D721Med (cell line): Measurements from ENCODE around the gene ACVR2B.

Experiments used
- DNase-seq: peaks from one replicate; pipeline ENCODE4 v3.0.0; 2011; ENCODE audit warnings: low spot score; ENCODE audit not compliant: insufficient read length
- FAIRE-seq: peaks from 2 replicates; lab custom pipeline; 2011; peaks lifted over from hg19 to GRCh38; lab: Jason Lieb, UNC
- TF ChIP-seq, protein P1 (sequence below): IDR thresholded peaks from 2 replicates; pipeline ENCODE4 v1.5.1; 2012; ENCODE audit warnings: mild to moderate bottlenecking, control low read depth; ENCODE audit not compliant: insufficient read depth; ENCODE audit errors: missing control alignments

Gene ACVR2B

DNA sequence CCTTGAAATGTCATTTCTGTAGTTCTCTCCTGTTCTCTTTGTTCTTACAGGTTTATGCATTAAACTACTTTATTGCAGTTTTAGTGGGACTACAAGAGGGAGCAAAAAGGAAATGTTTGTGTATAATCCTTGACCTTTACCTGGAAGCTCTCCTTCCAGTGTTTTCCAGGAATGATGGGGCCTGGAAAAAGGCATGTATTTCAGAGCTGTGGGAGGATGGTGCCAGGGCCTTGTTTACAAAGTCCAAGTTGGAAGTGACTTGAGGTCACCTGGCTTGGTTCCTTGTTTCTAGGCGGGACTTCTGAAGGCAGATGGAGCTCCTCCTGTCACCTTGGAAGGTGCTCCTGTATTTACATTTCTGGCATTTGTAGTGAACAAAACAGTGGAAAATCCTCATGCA, 15.1 kb downstream of the ACVR2B start:
- FAIRE-seq: no peak

DNA sequence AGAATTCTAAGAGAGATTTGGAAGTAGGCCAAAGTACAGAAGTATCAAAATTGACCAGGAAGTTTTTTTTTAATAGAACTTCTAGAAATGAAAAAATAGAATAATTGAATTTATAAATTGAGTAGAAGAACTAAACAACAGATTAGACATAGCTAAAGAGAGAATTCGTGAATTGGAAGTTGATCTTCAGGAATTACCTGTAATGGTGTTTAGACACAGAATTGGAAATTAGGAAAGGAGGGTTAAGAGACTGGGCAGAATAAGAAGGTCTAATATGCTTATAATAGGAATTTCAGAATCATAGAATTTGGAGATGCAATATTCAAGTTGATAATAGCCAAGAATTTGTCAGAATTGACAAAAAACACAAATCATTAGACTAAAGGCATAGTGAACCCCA, 16.2 kb downstream of the ACVR2B start:
- FAIRE-seq (no peak), DNase-seq (no peak)
- TF ChIP-seq, protein P1, sequence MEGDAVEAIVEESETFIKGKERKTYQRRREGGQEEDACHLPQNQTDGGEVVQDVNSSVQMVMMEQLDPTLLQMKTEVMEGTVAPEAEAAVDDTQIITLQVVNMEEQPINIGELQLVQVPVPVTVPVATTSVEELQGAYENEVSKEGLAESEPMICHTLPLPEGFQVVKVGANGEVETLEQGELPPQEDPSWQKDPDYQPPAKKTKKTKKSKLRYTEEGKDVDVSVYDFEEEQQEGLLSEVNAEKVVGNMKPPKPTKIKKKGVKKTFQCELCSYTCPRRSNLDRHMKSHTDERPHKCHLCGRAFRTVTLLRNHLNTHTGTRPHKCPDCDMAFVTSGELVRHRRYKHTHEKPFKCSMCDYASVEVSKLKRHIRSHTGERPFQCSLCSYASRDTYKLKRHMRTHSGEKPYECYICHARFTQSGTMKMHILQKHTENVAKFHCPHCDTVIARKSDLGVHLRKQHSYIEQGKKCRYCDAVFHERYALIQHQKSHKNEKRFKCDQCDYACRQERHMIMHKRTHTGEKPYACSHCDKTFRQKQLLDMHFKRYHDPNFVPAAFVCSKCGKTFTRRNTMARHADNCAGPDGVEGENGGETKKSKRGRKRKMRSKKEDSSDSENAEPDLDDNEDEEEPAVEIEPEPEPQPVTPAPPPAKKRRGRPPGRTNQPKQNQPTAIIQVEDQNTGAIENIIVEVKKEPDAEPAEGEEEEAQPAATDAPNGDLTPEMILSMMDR: no peak

More for the DNA sequence above, 15.1 kb downstream of the ACVR2B start:
- TF ChIP-seq, protein P1: no peak
- no peak for DNase-seq

DNA sequence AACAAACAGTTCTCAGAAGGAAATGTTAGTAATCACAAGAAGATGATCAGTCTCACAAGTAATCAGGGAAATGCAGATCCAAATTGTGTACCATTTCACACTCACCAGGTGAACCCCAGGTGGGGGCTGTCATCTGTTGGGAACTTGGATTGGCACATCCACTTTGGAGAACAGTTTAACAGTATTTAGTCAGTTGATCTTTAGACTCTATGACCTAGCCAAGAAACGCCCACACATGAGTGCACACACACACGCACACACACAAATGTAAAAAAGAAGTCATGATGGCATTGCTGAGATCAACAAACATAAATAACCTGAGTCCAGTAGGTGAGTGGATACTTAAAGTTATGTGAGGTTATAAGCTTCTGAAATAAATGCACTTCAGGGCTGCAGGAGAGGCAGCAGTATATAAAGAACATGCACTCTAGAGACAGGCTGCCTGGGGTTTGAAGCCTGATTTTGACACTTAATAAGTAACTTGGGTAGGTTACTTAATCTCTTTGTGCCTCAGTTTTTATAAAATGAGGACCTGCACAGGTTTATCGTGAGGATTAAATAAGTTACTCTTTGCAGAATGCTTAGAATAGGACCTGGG, 17.7 kb downstream of the ACVR2B start:
- DNase-seq: no peak
- FAIRE-seq: no peak
- TF ChIP-seq, protein P1: no peak

DNA sequence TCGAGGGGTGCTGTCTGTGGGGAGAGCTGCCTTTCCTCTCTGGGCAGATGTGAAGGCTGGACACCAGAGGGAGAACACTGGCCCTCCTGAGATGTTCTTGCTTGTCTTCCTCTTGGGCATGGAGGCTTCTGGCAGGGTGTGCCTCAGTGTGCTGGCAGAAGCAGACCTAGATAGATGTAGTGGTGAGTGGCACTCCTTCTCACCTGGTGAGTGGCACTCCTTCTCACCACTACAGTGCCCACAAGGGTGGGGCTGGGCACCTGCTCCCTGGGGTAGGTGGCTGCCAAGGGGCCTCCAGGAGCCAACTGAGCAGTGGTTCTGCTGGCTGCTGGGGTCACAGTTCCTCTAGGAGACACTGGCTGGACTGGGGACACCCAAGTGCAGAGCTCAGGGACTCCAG, 18.7 kb downstream of the ACVR2B start:
- TF ChIP-seq, protein P1: no peak
- no peak for DNase-seq
- no peak for FAIRE-seq

DNA sequence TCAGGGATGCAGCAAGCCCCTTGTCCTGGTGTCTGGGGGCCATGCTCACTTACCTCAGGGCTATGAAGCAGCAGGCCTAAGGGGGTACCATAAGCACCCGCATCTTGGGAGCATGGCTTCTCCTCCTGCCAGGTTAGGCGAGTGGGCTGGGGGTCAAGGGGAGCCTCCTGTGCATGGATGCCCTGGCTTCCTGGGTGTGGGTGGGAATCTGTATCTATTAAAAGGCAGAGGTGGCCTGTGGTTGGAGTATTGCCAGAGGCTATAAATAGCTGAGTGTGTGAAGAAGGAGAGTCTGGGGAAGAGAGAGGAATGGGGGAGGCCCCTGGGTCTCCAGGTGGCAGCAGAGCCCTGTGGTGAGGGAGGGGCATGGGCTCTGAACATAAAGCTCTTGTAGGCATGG, 19.5 kb downstream of the ACVR2B start:
- no peak for FAIRE-seq
- DNase-seq: no peak
- TF ChIP-seq, protein P1: no peak

DNA sequence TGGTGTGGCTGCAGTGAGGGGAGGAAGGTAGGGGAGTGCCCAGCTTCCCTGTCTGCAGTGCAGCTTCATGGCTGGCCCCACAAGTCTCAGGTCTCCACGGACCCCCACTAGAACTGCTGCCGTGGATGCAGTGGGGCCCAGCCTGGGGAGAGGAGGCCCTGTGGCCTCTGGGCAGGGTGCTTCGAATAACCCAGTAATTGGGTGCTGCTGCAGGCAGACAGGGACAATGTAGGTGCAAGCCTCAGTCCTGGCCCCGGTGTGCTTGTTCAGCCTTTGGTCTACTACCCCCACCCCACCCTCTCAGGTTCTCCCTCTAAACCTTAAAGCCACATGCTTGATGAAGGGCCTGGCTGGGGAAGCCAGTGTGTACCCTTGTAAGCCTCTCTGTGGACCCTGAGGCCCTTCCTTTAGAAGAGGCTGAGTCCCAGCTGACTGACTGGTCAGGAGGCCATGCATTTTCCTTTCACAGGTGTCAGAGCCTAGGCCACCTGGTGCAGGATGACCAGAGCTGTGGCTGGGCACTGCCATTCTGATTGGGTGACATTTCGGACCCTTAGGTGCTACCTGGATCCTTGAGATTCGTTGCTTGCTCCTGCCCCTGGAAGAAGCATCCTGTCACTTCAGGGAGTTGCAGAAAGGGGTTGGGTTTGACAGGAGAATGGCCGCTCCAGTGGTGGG, 21.4 kb downstream of the ACVR2B start:
- FAIRE-seq (no peak), DNase-seq (no peak)
- TF ChIP-seq, protein P1: no peak

DNA sequence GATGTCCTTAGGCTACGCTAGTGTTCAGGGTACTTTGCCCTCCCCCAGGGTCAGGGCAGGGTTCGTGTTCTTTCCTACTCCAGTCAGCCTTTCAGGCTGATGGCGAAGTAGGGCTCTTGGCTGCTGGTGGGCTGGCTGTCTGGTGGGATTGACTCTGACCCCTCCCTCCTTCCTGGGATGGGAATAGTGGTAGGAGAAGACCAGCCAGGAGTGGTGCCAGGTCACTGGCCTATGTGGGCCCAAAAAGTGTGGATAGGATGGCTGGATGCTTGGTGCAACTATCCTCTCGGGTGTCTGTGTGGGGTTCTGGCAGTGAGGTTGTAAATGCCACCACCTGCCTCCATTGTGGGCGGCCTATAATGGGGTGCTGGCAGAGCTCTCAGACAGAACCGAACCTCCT, 22.0 kb downstream of the ACVR2B start:
- DNase-seq (no peak), FAIRE-seq (no peak)
- TF ChIP-seq, protein P1: no peak
